ENCODE data around the gene FAM117A.

The FAM117A gene

DNA sequence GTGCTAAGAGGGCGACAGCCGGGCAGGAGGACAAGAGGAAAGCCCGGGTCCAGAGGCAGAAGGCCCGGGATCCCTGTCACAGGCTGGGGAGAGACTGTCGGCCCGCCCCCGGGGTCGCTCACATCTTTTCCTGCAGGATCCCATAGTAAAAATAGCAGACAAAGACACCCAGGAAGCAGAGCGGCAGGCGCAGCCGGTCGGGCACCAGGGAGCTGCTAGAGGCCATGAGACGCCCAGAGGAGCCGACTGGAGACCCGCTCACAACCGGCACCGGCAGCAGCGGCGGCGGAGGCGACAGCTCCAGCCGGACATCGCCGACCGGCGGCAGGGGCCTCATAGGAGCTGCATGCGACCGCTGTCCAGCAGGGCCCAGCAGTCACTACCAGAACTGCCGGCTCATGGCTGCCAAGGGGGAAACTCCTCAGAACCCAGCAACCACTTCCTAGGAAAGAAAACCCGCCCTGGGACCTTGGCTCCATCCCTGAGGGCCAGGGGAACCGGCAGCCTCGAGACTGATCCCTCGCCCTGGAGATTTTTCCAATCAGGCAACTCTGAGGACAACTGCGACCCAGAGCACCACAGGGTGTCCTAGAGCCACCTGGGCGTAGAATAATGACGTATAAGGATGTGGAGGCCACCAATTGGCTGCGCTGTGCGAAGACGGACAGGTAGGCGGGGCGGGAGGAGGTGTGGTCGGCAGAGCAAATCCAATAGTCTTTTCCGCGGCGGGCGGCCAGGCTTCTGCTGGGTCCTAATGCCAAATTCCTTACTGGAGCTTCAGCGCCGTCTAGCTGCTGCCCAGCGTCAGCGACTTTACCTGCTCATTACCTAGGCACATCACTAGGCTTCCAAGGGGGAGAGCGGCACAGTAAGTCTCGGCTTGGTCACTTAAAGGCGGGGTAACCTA is 56.1 kb downstream of the FAM117A start, which contains the start of gene SLC35B1:
TSS of gene SLC35B1 (minus strand) at position 357 of the 907 bp plus-strand sequence. CDS start at position 226, 131 bp downstream.
- peak within 1 kb of the TSS; percentile 97 for H3K4me3 ChIP-seq (ENCODE audit: low read length)
- TF ChIP-seq CTCF (IDR thresholded peaks at IDR 0.05; ENCODE audit: insufficient read depth, low read depth, low read length, missing control alignments), result peak; percentile 95
- DNase-seq (ENCODE audit: low read depth), result peak; percentile 100

- DNase-seq (ENCODE audit: low read depth), result no peak
- peak; percentile 12 for TF ChIP-seq CTCF (IDR thresholded peaks at IDR 0.05; ENCODE audit: insufficient read depth, low read depth, low read length, missing control alignments)
Observed at GRCh38 chr17:49707246-49707607, 56.7 kb downstream of the FAM117A start.

GRCh38 chr17:49705254-49705653 is 58.7 kb downstream of the FAM117A start:
- no peak for TF ChIP-seq CTCF (IDR thresholded peaks at IDR 0.05; ENCODE audit: insufficient read depth, low read depth, low read length, missing control alignments)
- H3K4me3 ChIP-seq (ENCODE audit: low read length), result no peak overlapping the region
- DNase-seq (ENCODE audit: low read depth), result no peak

More at GRCh38 chr17:49707246-49707607, 56.7 kb downstream of the FAM117A start:
- H3K4me3 ChIP-seq (ENCODE audit: low read length), result peak overlapping the region; percentile 97

DNA sequence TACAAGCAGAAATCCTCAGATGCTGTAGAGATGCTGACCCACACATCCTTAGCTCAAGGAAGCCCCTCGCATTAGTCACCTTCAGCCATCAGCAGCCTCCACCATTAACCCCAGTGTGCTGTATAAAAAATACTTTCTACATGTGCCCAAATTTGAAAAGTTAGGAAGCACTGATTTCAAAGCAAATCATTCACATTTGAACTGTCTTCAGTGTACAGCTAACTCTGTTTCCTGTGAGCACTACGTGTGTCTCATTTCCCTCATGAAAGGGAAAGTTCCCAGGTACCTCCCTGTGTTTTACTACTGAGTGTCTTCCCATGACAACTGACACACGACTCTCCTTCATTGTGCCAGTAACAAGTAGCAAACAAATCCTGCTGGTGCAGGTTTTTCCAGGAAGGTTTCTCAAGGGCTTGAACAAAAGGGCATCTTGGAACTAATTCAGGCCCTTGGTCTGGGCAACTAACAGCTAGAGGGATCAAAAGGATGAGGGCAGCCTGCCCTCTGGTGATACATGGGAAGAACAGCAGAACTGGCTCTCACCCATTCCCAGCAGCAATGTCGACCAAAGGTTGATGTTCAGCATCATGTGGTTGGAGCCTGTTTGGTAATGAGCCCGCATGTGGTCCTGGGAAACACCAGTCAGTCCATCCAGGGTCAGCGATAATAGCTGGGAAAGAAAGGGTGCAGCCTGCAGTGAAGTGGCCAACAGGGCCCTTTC is 60.2 kb downstream of the FAM117A start:
- H3K4me3 ChIP-seq (ENCODE audit: low read length), result no peak overlapping the region
- DNase-seq (ENCODE audit: low read depth), result peak; percentile 58
- TF ChIP-seq CTCF (IDR thresholded peaks at IDR 0.05; ENCODE audit: insufficient read depth, low read depth, low read length, missing control alignments), result peak; percentile 61

- no peak for DNase-seq (ENCODE audit: low read depth)
- TF ChIP-seq CTCF (IDR thresholded peaks at IDR 0.05; ENCODE audit: insufficient read depth, low read depth, low read length, missing control alignments), result no peak
Observed at GRCh38 chr17:49700960-49701359, 63.0 kb downstream of the FAM117A start.

DNA sequence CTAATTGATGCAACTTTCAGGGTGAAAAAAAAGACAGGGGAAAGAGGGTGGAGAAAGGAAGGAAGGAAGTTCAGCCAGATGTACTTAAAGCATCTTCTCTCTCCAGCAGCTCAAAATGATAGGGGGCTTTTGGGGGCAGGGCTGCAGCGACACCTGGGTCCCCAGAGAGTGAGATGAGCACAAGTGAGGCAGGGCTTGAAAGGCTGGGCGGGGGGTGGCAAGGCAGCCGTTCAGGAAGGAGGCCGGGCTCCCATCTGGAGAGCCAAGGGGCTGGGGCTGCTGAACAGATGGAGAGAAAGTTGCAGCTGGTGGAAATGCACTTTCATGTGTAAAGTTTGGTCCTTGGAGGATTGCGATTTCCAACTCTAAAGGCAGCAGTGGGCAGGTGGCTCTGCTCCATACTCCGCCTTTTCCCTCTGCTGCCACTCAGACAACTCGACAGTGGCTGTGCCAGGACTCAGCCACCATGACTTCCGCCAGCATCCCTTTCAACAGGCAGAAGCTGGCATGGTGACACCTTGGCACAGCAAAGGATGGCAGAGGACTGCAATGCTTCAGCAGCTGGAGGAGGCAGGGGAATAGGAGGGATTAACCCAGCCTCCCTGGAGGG is 63.9 kb downstream of the FAM117A start:
- DNase-seq (ENCODE audit: low read depth), result no peak
- no peak for TF ChIP-seq CTCF (IDR thresholded peaks at IDR 0.05; ENCODE audit: insufficient read depth, low read depth, low read length, missing control alignments)
- H3K4me3 ChIP-seq (ENCODE audit: low read length), result no peak overlapping the region

More at GRCh38 chr17:49700960-49701359, 63.0 kb downstream of the FAM117A start:
- H3K4me3 ChIP-seq (ENCODE audit: low read length), result no peak overlapping the region
